Stimulated activated CD4-positive, alpha-beta T cell treated with anti-CD3 and anti-CD28 coated beads, Interleukin-4, amount 100 ng/mL, for 24 hours (primary cell): ENCODE results near the gene ALG9.

Source experiments
- DNase-seq: peaks from one replicate; pipeline ENCODE4 v3.0.0-alpha.2; 2020

The ALG9 gene

DNA sequence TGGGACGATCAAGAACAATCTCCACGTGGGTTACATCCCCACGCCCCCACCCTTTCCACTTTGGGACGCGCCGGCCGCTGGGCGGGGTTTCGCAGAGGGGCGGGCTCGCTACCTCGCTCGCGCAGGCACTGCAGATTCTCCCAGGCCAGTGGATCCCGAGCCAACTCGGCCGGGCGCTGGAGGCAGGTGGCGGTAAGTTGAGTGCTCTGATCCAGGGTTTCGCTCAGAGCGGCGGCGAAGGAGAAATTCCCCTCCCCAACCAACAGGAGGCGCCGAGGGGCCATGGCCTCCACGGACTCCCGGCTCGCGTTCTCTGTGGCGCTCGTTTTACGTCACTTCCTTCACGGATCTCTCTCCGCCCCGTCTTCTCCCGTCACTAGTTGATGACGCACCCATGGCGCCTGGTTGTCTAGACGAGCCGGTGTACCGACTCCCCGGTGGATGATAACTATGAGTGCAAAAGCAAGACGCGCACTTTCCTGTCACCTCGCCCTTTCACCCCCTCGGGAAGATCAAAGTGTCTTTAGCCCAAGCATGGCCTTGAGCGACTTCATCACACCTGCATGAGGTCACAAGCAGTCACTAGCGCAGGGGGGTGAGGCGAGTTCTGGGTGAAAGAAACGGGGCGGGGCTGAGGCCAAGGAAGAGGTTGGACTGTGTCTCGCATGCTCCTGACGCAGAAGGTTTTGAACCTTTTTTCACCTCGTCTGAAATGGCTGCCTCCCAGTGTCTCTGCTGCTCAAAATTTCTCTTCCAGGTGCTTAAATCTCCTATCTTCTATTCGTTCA lies 7.7 kb upstream of the ALG9 start, which contains the start of the genes CFAP68 and FDXACB1:
TSS of gene CFAP68 (plus strand) at position 693 of the 788 bp plus-strand sequence. CDS start at position 713, 20 bp downstream.
TSS of gene FDXACB1 (minus strand) at position 317 of the 788 bp plus-strand sequence. CDS start at position 284, 33 bp downstream.
- DNase-seq, result peak; percentile 95

DNA sequence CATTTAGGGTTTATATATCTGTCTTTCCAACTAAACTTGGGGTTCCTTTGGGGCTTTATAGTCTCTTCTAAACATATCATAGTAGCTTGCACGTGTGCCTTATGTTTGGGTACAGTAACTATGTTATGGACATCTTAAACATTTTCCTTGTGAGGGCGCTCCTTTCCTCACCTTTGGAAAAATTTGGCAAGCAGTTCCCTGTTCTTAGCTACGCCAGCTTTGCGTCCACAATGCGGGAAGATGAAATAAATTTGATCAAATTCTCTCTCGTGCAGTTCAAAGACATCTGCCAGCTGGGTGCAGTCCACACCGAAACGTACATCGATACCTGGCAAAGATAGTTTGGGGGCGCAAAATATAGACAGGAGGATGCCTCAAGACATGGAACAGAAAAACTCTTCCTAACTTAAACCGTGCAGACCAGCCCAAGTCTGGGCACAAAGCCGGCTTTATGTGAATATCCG lies 7.0 kb upstream of the ALG9 start:
- no peak for DNase-seq

DNA sequence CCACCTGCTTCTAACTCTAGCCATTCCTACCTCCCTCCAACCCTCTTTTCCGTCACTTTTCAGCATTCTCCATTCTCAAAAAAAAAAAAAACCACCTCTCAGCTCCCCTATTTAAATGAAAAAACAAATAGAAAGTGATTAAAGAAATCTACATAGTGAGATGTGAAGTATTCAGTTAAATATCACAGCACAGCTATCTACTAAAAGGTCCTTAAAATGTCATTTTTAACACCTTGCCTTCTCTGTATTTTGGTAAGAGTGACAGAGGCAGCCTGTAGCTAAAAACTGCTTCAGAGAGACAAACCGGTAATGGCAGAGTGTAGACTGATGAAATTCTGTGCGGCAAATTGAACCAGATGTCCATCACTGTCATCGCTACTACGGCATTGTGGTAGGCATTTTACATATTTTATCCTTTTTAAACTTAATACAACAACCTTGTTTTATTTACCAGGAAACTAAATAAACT lies 346 bp upstream of the ALG9 start:
- no peak for DNase-seq

DNA sequence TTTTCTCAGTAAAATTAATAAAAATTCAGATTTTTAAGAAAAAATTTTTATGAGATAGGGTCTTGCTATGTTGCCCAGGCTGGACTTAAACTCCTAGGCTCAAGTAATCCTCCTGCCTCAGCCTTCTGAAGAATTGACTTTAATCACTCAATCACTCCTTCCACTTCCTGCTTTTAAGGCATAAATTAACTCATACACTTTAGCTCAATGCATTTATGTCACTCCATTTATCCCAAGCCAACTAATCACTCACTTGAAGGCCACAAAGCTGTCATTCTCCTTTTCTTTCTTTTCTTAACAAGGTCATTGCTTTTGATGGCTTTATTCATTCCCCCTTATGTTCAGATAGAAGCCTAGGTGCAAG lies 877 bp downstream of the ALG9 start:
- no peak for DNase-seq

DNA sequence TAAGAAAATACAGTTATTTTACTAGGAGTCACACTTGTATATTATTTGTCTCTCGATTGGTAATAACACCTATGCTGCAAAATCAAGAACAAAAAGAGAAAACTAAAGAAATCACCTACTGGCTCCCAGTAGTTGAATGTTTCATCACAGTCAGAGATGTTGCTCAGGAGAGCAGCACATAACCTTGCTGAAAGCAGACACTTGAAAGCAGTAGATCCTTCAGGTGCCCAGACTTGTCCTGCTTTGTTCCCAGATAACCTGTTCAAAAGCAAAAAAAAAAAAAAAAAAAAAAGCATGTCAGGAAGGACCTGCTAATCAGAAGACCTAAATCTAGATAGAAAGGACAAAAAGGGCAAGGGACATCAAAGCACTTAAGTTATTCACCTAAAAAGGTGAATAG lies 1.3 kb downstream of the ALG9 start:
- no peak for DNase-seq

DNA sequence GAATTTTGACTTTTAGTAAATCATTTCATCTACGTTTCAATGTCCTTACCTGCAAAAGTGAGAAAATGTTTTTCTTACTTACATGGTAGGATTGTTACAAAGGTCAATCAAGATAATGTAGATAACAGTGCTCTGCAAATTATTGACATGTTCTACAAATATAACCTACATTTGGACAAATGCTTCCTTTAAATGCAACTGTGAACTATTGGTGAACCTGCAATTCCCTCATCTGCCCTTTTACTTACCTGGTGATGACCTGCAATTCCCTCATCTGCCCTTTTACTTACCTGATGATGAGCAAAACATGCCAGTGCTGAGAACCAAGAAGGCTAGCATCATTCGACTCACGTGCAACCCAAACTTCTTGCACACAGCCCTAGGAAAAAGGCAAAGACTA lies 11.1 kb downstream of the ALG9 start:
- no peak for DNase-seq

DNA sequence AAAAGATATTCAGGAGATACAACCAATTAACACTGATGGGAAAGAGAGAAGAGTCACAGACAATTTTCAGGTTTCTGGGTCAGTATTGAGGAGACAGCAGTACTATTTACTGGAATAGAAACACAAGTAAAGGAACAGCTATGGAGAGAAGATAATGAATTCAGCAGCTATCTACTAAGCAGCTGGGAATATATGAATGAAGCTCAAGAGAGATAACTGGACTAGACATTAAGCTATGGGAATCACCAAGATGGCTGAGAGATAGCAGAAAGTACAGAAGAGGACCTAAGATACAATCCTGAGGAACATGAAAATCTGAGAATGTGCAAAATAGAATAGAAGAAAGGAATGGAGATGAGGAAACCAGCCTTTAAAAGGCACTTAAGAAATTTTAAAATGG lies 15.9 kb downstream of the ALG9 start:
- no peak for DNase-seq

DNA sequence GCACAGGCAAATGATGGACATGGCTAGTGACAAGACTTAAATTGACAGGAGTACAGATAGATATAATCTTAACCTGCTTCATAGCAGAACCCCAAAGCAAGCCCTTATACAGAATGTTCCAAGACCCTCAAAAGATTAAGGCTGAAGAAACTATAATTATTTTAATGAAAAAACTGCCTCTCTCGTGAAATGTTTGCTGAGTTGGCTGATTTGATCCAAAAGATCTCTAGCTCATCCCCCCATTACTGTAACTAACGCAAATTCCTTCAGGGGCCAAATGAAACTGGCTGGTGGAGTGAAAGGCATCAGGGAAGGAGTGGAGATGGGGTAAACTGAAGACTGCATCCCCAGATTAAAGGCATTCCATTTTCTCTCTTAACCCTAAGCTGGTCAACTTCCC lies 19.3 kb downstream of the ALG9 start:
- DNase-seq, result no peak

DNA sequence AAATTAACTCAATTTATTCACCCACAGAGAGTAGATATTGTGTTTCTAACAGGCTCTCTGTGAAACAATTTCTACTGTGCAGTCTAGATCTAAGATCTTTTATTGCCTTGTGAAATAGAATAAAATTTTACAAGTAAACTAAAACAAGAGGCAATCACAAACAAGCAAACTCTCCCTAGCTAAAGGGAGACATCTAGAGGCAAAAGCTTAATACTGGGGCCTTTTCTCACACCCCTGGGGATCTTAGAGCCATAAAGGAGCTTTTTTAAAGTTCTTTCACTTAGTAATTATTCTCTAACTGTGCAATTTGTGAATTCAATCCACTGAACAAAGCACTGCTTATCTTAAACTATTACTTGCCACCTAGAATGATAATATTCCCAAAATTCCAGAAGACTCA lies 19.7 kb downstream of the ALG9 start:
- DNase-seq, result no peak

DNA sequence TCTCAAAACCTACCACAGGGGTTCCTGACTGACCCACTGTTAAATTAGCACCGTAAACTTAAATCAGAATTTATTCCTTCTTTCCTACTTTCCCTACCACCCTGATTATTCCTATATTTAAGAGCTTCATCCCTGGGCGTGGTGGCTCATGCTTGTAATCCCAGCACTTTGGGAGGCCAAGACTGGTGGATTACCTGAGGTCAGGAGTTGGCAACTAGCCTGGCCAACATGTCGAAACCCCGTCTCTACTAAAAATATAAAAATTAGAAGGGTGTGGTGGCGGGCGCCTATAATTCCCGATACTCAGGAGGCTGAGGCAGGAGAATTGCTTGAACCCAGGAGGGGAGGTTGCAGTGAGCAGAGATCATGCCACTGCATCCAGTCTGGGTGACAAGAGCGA lies 20.3 kb downstream of the ALG9 start:
- DNase-seq, result no peak

DNA sequence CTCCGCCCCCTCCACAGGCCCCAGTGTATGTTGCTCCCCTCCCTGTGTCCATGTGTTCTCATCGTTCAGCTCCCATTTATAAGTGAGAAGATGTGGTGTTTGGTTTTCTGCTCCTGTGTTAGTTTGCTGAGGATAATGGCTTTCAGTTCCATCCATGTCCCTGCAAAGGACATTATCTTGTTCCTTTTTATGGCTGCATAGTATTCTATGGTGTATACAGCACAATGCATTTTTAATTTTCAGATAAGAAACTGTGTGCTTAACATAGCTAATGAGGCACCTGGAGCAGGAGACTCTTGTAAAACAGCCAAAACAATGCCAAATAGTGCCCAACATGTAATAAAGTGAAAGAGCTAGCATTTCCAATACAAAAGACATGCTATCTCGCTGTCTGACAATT lies 21.8 kb downstream of the ALG9 start:
- no peak for DNase-seq

DNA sequence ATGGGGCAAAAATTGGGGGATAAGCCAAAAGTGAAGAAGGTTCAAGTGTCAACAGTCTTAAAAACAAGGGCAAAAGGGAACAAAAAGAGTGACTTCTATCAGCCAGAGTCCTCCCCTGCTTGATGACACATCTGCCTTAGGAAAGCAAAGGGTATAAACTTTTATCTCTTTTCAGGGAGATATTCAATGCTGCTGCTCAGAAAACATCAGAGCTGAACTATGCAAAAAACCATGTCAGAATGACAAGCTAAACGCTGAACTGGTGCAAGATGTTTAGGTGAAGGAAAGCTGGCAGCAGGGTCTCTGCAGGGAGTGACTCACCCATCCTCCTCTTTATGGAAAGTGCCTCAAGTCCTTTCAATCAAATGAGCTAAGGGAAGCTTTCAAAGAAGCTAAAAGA lies 24.7 kb downstream of the ALG9 start:
- DNase-seq, result no peak

DNA sequence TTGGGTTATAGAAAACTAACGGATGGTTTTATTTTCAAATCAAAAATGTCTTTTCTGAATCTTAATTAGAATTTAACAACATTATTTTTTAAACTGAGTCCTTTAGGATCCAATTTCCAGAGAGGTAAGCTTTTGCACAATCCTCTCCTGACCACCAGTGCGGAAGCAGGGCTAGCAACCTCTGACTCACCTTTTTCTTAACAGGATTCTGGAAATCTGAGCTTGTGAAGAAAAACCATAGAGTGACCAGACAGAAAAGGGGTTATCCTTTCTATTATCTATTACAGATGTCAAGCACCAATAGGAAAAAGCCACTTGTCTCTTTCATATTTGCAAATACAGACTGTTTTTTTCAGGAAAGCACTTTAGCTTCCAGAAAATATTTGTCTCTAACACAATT lies 25.3 kb downstream of the ALG9 start:
- no peak for DNase-seq

DNA sequence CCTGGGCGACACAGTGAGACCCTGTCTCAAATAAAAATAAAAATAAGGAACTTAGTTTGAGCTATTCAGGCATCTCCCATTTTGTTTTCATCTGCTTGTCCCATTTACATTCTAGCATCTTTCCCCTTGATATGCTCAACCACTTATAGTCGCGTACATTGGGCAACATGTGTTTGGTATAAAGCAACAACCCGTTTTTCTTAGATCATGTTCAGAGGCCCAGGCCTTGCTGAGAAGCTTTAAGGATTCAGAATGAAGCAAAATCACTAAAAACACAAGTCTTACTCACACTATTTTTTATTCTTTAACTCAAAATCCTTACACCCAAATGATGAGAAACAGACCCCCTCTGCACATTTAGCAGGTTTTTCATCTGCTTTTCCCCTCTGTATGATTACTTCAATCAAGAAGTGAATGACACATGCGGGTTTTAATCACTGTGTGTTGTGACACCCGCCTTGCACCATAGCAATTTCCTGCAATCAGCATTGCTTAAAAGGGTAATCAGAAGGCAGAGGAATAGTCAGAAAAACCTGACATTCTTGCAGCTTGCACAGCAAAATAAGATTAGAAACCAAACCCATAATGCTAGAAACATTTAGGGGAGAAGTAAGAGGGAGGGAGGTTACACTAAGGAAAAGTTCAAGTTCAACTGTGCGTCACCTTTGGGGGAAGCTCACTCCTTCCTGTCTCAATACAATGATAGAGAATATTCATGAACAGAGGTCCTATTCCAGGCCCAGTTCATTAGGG lies 25.9 kb downstream of the ALG9 start:
- no peak for DNase-seq

DNA sequence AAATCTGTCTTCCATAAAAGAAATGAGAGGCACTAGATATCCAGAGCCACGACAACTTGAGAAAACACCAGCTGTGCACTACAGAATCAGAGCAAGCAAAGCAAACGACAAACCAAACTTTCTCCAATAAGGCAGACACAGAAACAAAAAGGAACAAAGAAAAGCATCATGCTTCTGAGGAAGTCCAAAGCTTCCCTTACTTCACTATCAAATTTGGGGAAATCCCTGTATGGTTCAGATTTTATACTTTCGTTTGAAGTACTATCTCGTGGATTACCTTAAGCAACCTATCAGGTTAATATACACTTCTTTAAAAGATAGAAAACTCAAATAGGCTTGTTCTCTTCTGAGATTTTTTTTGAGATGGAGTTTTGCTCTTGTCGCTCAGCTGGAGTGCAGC lies 27.7 kb downstream of the ALG9 start:
- no peak for DNase-seq

DNA sequence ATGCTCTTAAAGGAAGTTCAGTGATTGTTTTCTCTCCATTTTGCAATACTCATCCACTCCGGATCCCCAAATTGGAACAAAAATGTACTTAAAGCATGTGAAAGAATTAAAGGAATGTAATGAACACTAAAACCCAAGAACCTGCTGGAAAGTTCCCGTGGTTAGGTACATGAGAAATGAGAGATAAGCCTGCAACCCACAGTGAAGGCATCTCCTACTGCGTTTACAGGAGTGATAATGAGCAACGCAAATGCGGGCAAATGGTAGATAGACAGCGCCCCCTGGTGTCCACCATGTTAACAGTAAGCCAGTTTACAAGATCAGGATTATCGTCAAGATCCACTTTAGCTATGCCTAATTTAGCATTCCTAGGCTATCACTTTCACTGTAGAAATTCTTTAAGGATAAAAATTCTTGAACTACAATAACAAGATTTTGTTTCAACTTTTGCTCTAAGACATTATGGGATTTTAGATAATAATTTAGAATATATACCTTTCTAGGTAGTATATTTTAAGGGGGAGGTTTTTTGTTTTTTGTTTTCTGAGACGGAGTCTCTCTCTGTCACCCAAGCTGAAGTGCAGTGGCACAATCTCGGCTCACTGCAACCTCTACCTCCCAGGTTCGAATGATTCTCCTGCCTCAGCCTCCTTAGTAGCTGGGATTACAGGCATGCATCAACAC lies 29.9 kb downstream of the ALG9 start:
- peak; percentile 89 for DNase-seq

DNA sequence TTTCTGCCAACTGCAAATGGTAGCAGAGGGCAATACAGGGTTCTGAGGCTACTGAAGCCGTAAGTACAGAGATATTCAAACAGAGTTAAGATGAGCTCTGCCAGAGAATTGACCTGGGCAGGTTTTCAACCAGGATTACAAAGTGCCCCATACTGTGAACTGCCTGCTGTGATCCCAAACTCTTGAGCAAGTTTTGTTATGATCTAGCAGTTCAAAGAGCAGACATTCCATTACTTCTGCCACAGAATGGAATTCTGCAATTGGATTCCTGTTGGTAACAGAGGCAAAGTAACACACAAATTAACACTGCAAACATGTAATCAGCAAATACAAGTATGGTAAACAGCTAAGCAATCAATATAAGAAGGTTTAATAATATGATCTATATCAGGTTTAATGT lies 31.2 kb downstream of the ALG9 start:
- DNase-seq, result no peak

DNA sequence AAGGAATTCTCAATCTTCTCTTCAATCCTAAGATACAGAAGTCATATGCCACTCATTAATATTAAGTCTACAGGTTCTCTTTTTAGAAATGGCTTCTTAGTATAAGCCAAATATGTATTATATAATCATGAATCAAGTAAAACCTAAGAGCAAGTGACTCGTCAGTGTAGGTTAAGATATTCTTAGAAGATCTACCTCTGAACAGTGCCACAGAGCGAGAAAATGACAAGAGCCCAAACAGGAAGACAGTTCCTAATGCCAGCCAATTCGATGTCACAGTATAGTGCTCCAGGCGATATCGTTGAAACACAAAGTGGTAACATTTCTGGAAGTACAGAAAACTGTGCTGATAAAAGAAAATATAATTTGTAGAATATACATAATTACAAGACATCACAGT lies 33.3 kb downstream of the ALG9 start:
- no peak for DNase-seq

DNA sequence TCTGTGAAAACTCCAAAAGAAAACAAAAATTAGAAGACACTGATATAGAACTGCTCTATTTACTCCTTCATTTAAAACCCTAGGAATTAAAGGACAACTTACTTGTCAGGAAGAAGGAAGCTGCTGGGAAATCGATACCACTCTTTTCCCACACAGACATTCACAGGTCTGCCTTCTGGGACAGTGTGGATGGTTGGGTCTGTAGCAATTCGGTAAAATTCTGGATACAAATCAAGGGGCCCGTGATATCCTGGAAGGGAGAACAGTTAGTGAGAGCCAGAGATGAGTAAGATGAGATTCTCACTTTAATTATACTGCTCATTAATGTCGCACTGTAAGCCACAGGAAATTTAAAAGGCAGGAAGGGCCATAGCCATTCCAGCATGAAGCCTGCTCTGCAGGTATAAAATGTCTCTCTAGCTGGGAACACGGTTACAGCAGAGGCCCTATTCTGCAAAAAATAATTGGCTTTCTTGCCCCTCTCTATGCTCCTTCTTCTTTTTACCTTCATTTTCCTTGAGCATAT lies 34.0 kb downstream of the ALG9 start:
- DNase-seq, result no peak

DNA sequence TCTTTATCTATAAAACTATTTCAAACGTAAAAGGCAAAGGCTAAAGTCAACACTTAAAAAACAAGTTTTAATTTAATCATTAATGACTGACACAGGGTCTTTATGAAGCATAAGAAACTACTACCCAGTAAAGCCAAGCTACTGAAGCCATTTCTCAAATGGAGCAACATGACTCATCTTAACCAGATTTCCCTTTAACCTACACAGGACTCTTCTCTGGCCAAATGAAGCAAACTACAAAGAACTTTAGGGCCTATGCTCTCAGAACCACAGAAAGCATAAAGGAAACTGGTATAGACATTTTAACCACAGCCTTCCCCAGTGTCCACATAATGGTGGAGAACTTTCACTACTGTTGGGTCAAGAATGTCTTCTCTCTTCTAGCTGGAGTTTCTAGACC lies 34.7 kb downstream of the ALG9 start:
- DNase-seq, result no peak

DNA sequence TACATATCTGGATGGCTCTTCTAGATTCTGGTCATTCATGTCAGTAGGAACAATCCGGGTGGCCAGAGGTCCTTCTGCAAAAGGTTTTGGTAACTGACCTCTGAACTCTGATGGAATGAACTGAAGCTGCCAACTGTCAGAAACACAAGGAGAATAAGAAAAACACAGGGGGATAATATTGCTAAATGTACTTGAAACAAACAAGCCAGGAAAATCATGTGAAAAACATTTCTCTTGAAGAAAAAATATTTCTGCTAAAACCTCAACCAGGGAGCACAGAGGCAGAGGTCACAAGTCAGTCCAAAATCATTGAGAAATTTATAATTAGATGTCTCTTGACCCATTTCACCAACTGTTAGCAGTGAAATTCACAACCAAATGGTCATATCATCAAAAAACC lies 35.2 kb downstream of the ALG9 start:
- DNase-seq, result no peak

DNA sequence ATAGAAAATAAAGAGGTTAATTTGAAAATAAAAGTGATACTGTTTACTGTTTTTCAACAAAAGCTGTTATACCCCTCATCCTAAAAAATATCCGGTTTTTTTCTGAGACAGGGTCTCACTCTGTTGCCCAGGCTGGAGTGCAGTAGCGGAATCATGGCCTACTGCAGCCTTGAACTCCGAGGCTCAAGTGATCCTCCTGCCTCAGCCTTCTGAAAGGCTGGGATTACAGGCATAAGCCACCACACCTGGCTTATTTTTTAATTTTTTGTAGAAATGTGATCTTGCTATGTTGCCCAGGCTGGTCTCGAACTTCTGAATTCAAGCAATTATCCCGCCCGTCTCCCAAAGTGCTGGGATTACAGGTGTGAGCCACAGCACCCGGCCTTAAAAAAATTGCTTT lies 35.7 kb downstream of the ALG9 start:
- DNase-seq, result no peak

DNA sequence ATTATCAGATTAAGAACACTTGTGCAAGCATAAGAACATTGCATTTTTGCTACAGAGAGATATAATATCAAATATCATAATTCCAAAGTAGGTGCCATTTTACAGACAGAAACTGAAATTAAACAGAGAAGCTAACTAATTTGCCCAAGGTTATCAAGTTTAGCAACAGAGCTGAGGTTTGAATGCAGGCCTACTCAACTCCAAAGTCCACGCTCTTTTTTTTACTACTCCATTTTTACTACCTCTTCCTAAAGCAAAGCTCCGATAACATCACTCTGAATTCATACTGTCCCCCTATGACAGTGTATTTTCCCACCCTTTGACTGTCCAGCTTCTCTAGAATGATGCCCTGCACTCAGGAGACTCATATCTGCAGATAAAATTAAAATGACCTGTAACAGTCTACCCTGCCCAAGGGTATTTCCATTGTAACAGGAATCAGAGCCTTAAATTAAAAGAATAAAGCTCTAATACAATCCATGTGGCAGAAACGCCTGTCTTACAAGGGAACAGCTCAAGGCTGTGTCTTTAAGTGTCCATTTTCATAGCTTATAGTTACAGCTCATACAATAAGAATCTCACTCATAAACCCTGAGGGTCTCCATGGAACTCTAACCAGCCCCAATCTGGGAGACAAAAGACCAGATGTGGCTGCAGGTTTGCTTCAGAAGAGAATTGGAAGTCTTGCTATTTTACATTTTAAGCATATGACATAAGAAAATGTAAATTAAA lies 36.8 kb downstream of the ALG9 start:
- no peak for DNase-seq
